T-helper 1 cell (primary cell): Measurements from ENCODE around the gene STRADA.
A peak's percentile ranks its signal among the peaks of the same experiment; 100 is the strongest.

Experiments used
- DNase-seq, 5 donors: peaks; one replicate each; pipeline ENCODE4 v3.0.0-alpha.2; 2012 to 2020

The STRADA gene

GRCh38 chr17:63700528-63701455 is 40.8 kb downstream of the STRADA start:
- DNase-seq: peak in 4 of 5 donors; percentile 41 to 64 (median 54)

DNA sequence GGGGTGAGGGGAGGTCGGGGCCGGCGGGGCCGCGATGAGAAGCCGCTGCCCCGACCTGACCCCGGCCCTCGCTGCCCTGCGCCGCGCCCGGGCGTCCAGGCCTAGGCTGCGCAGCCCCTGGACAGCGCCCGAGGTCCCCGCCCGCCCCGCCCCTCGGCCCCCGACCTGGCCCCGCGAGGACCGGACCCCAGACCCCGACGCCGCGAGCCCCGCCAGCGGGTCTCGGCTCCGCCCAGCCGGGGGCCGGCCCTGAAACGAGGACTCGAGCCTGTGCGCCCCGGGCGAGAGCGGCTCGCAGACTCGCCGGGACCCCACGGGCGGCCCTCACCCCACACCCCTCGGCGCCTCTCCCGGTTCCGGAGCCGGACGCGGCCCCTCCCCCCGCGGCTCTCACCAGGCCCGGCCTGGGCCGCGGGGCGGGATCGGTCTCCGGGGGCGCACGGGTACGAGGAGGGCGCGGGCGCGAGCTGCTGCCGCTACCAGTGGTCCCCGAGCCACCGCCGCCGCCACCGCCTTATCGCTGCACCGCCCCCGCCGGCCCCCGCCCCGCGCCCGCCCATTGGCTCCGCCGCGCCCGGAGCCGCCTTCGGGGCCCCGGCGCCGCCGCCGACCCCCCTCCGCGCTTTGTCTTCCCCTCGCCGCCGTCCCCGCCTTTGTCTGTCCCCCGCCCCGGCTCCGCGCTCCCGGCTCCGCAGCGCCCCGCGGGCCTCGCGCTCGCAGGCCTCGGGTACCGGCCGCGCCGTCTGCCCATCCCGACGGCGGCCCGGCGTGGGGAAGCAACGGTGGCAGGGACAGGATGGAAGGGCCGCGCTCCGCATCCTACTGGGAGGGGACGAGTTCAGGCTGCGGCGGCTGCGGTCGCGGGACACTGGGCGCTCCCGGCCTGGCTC is 41.7 kb downstream of the STRADA start, which contains the start of gene LIMD2:
Gene LIMD2 (minus strand): TSS at position 488 of the 890 bp plus-strand sequence. CDS start 827 bp downstream, outside the sequence.
- DNase-seq: peak; percentile 72 to 87 (median 75)

GRCh38 chr17:63698886-63699637 is 42.5 kb downstream of the STRADA start:
- DNase-seq: peak; percentile 76 to 93 (median 83)

DNA sequence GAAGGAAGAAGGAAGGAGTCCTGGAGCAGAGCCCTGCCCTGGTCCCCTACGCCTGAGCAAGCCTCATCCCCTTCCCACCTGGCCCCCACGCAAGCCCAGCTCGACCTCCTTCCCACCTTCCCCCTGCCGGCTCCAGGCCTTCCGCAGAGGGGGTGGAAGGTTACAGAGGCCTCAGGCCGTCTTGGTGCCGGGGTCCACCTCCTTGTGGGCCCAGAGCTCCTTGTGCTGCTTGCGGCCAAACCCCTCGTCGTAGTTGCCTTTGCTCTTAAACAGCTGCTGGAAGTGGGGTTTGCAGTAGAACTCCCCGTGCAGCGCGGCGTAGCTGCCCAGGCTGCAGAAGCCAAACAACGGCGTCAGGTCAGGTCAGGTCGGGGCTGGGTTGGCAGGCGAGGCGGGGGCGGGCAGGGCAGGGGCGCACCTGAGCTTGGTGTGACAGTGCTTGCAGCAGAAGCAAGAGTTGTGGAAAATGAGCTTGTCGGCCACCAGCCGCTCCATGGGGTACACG is 43.2 kb downstream of the STRADA start:
- peak in 1 of 5 donors; percentile 48 for DNase-seq

GRCh38 chr17:63697341-63698286 is 44.0 kb downstream of the STRADA start:
- peak; percentile 56 to 89 (median 76) for DNase-seq

DNA sequence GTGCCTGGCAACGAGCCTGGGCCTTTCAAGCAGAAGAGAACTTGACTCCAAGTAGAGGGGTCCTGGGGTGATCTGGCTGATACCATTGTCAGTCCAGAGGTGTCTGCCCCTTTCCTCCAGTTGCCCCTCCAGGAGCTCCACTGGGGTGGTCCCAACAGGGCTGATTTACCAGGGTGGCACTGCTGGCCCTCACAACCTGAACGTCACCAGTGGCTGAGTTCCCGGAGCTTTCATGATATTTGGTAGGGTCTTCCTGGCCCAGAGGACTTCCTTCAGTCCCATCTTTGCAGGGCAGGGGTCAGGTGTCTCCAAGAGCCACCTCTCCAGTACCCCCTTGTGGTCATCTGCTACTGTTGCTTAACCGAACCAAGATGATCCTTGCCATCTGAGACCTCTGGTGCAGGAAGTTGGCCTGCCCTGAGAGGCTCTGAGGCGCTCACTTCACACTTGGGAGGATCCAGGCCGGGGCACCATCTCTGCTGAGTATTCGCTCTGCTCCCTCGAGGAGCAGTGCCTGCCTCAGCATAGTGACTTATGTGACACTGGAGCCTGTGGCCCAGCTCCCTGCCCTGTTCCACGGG is 45.1 kb downstream of the STRADA start:
- DNase-seq: peak in 1 of 5 donors; percentile 68

- DNase-seq: no peak
Measured at GRCh38 chr17:63695889-63696288, 45.7 kb downstream of the STRADA start.

DNA sequence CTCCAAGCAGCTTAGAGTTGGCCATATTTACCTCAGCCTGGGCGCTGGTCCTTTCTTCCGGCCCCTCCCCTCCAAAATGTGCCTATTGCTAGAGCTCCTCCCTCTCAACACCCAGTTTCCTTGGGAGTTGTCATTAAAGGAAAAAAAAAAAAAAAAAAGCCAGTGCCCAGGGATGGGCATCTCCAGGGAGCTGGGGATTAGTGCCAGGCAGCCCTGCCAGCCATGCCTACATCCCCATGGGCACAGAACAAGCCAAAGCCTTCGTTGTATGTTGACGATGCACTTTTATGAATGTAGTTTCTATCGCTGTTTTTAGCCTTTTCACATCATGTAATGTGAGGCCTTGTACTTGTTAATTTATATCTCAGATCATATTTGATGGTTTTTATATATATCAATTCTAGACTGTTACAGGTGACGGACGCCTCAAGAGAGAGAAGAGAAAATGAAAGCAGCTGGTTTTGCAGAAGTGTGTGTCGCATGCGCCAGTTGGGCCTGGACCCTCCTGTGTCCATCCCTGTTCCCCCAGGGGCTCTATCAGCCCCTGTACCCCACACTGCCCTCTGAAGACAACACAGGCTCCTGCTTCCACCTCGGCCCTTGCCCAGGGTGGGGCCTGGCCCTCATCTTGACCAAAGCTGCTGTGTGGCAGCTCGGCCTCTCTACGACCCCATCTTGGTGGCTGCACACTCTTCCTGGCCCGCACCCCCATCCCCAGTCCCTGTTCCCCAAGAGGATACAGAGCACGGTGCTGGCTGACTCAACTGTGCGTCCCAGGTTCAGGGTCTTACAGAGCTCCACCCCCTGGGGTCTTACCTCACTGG is 46.4 kb downstream of the STRADA start:
- DNase-seq: no peak

DNA sequence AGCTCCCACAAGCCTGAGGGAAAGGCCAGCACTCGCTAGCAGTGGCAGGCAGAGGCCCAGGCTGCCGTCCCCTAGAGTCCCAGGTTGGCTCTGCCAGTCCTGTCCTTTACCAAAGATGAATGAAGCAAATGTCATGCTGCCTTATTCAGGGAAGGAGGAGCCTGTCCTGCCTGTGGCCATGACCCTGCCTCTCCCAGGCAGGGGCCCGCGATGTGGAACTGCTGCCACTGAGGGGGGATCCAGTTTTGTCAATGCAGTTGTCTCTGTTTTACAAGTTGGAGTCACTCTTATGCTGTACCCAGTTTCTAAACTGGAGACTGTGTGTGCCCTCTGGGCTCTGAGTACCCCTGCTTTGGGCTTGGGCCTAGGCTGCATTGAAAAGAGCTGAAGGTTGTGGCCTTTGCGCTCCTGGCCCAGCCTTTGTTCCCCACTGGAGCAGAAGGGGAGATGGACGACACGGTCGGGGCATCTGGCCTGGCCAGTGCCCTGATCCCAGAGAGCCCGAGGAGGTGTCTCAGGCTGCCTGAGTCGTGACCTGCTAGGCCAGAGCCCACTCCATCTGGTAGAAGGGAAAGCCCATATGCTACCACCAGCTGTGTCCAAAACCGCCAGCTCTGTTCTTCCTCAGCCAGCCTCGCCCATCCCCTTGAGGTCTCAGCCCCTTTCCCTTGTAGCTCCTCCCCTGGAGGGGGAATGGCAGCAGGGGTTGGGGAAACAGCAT is 47.2 kb downstream of the STRADA start:
- no peak for DNase-seq

- no peak for DNase-seq
Measured at GRCh38 chr17:63693411-63694113, 48.0 kb downstream of the STRADA start.

DNA sequence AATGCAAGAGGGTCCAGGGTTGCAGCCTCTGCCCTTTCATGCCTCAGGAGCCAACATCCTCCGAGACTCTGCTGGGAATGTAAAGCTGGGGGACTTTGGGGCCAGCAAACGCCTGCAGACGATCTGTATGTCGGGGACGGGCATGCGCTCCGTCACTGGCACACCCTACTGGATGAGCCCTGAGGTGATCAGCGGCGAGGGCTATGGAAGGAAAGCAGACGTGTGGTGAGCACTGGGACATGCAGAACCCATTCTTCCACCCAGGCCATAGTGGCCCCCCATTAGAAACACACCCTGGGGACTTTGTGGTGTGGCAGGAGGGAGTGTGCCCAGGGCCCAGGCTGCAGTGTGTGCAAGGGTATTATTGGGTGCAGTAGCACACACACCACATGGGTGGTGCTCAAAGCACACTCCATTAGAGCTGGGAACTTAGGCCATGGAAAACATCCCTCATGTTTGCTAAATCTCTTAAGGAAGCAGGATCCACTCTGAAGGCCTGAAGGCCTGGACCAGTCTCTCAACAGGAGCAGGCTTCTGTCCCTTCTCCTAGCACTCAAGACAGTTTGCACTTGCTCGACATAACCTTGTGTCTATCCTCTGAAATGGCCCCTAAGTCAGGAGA is 49.3 kb downstream of the STRADA start:
- DNase-seq: no peak

GRCh38 chr17:63689479-63689878 is 52.1 kb downstream of the STRADA start:
- no peak for DNase-seq

DNA sequence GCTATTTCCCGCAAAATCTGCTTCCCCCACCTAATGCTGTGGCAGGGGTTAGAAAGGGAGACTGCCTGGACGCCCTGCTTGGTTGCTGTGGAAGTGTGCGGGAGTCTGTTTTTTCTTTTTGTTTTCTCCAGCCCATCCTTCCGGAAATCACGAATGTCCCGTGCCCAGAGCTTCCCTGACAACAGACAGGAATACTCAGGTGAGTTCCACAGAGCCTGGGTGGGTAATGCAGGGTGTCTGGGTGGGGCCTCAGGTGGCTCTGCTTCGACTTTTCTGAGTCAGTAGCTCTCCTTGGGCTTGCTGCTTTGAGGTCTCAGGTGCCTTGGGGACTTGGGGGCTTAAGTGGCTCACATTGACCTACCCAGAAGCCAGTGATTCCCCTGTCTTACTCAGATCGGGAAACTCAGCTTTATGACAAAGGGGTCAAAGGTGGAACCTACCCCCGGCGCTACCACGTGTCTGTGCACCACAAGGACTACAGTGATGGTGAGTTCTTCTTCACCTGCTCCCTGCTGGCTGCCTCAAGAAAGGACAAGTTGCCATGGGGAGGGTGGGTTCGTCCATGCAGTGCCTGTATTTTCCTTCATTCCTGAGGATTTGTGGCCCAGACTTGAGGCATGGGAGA is 53.1 kb downstream of the STRADA start:
- no peak for DNase-seq

- no peak for DNase-seq
Measured at GRCh38 chr17:63686138-63686685, 55.4 kb downstream of the STRADA start.

DNA sequence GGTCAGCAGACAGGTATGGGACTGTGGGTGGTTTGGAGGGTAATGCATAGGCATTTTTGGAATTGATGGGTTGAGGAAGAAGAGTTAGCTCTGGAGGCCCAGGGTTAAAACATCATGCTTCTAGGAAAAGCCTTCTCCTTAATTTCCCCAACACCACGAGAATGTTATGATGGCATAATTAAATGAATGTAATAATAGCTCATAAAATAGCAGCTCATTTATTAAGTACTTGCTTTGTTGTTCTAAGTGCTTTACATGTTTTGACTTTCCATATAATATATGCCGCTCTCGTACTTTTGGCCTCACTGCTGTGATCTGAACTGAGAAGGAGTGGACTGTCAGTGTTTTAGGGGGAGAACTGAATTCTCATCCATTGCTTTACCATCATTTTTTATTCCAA is 56.0 kb downstream of the STRADA start:
- no peak for DNase-seq

- no peak for DNase-seq
Measured at GRCh38 chr17:63685041-63685440, 56.6 kb downstream of the STRADA start.

DNA sequence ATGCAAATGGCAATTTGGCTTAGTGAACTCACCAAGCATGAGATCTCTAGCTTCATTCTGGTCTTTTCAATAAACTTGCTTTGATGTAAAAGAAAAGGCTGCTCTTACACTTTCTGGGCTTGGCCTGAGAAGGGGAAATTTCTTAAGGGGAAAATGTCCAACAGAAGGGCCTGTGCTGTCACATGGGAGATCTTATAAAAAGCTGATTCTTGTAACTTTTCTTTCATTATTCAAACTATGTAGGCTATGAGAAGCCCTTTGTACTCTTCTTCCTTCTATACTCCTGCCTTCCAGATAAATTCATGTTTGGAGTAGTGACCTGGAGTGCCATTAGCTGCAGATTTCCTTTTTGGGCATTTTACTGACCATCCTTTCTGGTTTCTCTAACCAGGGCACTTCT is 58.6 kb downstream of the STRADA start:
- DNase-seq: no peak
